B cell (primary cell): Measurements from ENCODE around the gene FGD1.

Experiments used
- CTCF ChIP-seq: fragments of 200-600 bp; IDR thresholded peaks from one replicate; pipeline ENCODE4 v1.8.0; 2022; ENCODE audit warnings: antibody characterized with exemption, mild to moderate bottlenecking
- EZH2 ChIP-seq: IDR thresholded peaks from 2 replicates; pipeline ENCODE4 v1.6.1; 2012; ENCODE audit warnings: borderline replicate concordance, low read depth, mild to moderate bottlenecking, moderate library complexity, low read length; ENCODE audit not compliant: insufficient read depth, poor library complexity, severe bottlenecking

- no peak for TF ChIP-seq CTCF
- no peak for TF ChIP-seq EZH2
Observed at GRCh38 chrX:54473993-54474859, 21.8 kb downstream of the FGD1 start.
